Liver (tissue), 9 donors: ENCODE measurements around the gene CDH22. TPM values are rescaled to one million over a fixed set of nuclear protein-coding genes. Genes with fewer than 3 reads are reported as not detected.

Experiments used
- DNase-seq: peaks from one replicate; pipeline ENCODE4 v3.0.0-alpha.2; 2017; ENCODE audit warnings: low spot score
- H3K27ac ChIP-seq, 2 donors: one replicate each; pipeline ENCODE4 v1.7.0; 2013; ENCODE audit warnings: inconsistent platforms in 2 of 2, low read length in 2 of 2, control low read depth in 1 of 2, low read depth in 1 of 2, mild to moderate bottlenecking in 1 of 2
- H3K27me3 ChIP-seq, 4 donors: one replicate each; pipeline versions ENCODE4 v1.6.1 to v1.7.0; 2013; ENCODE audit warnings: low read length in 3 of 4, inconsistent platforms in 1 of 4, mild to moderate bottlenecking in 1 of 4, moderate library complexity in 1 of 4; ENCODE audit not compliant: control insufficient read depth in 4 of 4, insufficient read depth in 4 of 4
- H3K36me3 ChIP-seq, 4 donors: one replicate each; pipeline versions ENCODE4 v1.6.1 to v1.7.0; 2013; ENCODE audit warnings: low read length in 3 of 4, mild to moderate bottlenecking in 3 of 4, low read depth in 1 of 4, moderate library complexity in 1 of 4; ENCODE audit not compliant: control insufficient read depth in 4 of 4, insufficient read depth in 3 of 4
- H3K4me1 ChIP-seq, 4 donors: one replicate each; pipeline versions ENCODE4 v1.6.1 to v1.7.0; 2013; ENCODE audit warnings: low read length in 3 of 4, mild to moderate bottlenecking in 3 of 4, moderate library complexity in 1 of 4; ENCODE audit not compliant: control insufficient read depth in 4 of 4, insufficient read depth in 4 of 4
- H3K4me3 ChIP-seq, 3 donors: one replicate each; pipeline versions ENCODE4 v1.6.1 to v1.7.0; 2013; ENCODE audit warnings: low read length in 3 of 3, control low read depth in 1 of 3, low read depth in 1 of 3, mild to moderate bottlenecking in 1 of 3
- H3K9ac ChIP-seq, 2 donors: one replicate each; pipeline ENCODE4 v1.7.0; 2013; ENCODE audit warnings: low read length in 2 of 2, mild to moderate bottlenecking in 2 of 2, moderate library complexity in 2 of 2, control low read depth in 1 of 2, low read depth in 1 of 2
- H3K9me3 ChIP-seq, 4 donors: one replicate each; pipeline versions ENCODE4 v1.6.1 to v1.7.0; 2013; ENCODE audit warnings: low read length in 3 of 4; ENCODE audit not compliant: control insufficient read depth in 4 of 4
- EGR1 ChIP-seq, 2 donors: IDR thresholded peaks; 2 replicates each; pipeline ENCODE4 v1.6.1; 2016 to 2018; ENCODE audit warnings: antibody characterized with exemption in 2 of 2, low read depth in 2 of 2
- FOXA1 ChIP-seq: IDR thresholded peaks from 2 replicates; pipeline ENCODE4 v1.6.1; 2016; ENCODE audit warnings: antibody characterized with exemption
- FOXA2 ChIP-seq: IDR thresholded peaks from 2 replicates; pipeline ENCODE4 v1.6.1; 2016; ENCODE audit warnings: antibody characterized with exemption
- GABPA ChIP-seq, 2 donors: IDR thresholded peaks in 1 of 2; conservative IDR thresholded peaks in 1 of 2; 2 replicates each; pipeline ENCODE4 v1.6.1; 2016; ENCODE audit warnings: antibody characterized with exemption in 2 of 2, mild to moderate bottlenecking in 1 of 2, moderate library complexity in 1 of 2
- HNF4A ChIP-seq, 2 donors: conservative IDR thresholded peaks; 2 replicates each; pipeline ENCODE4 v1.6.1; 2016; ENCODE audit warnings: antibody characterized with exemption in 2 of 2, mild to moderate bottlenecking in 2 of 2
- HNF4G ChIP-seq: IDR thresholded peaks from 2 replicates; pipeline ENCODE4 v1.6.1; 2016; ENCODE audit warnings: antibody characterized with exemption
- JUND ChIP-seq, 2 donors: IDR thresholded peaks; 2 replicates each; pipeline ENCODE4 v1.6.1; 2016; ENCODE audit warnings: antibody characterized with exemption in 2 of 2
- RAD21 ChIP-seq, 2 donors: IDR thresholded peaks; 2 replicates each; pipeline ENCODE4 v1.6.1; 2016; ENCODE audit warnings: antibody characterized with exemption in 2 of 2, mild to moderate bottlenecking in 2 of 2
- RXRA ChIP-seq, 2 donors: IDR thresholded peaks; 2 replicates each; pipeline ENCODE4 v1.6.1; 2017 to 2018; ENCODE audit warnings: antibody characterized with exemption in 2 of 2, mild to moderate bottlenecking in 1 of 2
- SP1 ChIP-seq: IDR thresholded peaks from 2 replicates; pipeline ENCODE4 v1.6.1; 2018; ENCODE audit warnings: antibody characterized with exemption, mild to moderate bottlenecking
- TAF1 ChIP-seq: conservative IDR thresholded peaks from 2 replicates; pipeline ENCODE4 v1.6.1; 2016; ENCODE audit warnings: antibody characterized with exemption, mild to moderate bottlenecking
- YY1 ChIP-seq: IDR thresholded peaks from 2 replicates; pipeline ENCODE4 v1.6.1; 2016; ENCODE audit warnings: antibody characterized with exemption, mild to moderate bottlenecking
- WGBS: extraction: QIAGEN DNeasy Blood & Tissue Kit; methylation state at CpG from one replicate; pipeline ENCODE4 v1.1.7; 2013; 5-methylcytosine and 5-hydroxymethylcytosine counted together
- polyA plus RNA-seq, 2 donors: library from polyadenylated mRNA; stranded (reverse) in 1 of 2; unstranded in 1 of 2; fragments of 200-250 nt in 1 of 2; fragments of >200 nt in 1 of 2; fragmentation: Nextera tagmentation in 1 of 2; extraction: Ambion mirVana in 1 of 2; gene quantifications; one replicate each; pipeline versions ENCODE4 v1.2.1 to v1.2.3, GENCODE V29; 2013 to 2015
- total RNA-seq, 2 donors: library from RNA; depleted of rRNA; stranded (reverse); fragments of >200 nt; gene quantifications; one replicate each; pipeline ENCODE4 v1.2.3, GENCODE V29; 2014
- TF ChIP-seq, protein P1 (sequence below): IDR thresholded peaks from 2 replicates; pipeline ENCODE4 v1.6.1; 2016; ENCODE audit warnings: antibody characterized with exemption
- TF ChIP-seq, protein P2 (sequence below): fragments of 150-350 bp; IDR thresholded peaks from 2 replicates; pipeline ENCODE4 v1.5.1; 2017; ENCODE audit warnings: improper control_type of control experiment, low read depth, low read length; ENCODE audit not compliant: missing input control
- TF ChIP-seq, protein P3 (sequence below): IDR thresholded peaks from 2 replicates; pipeline ENCODE4 v1.6.1; 2016; ENCODE audit warnings: antibody characterized with exemption
- TF ChIP-seq, protein P4 (sequence below): IDR thresholded peaks from 2 replicates; pipeline ENCODE4 v1.6.1; 2016; ENCODE audit warnings: antibody characterized with exemption, mild to moderate bottlenecking
- donor health status: healthy.
- donor health status: healthy.
- donor health status: healthy.
- donor health status: healthy.
- donor health status: healthy.

CDH22 gene
- total and polyA plus RNA-seq, 4 donors, result 0.02 TPM; not detected in 3

DNA sequence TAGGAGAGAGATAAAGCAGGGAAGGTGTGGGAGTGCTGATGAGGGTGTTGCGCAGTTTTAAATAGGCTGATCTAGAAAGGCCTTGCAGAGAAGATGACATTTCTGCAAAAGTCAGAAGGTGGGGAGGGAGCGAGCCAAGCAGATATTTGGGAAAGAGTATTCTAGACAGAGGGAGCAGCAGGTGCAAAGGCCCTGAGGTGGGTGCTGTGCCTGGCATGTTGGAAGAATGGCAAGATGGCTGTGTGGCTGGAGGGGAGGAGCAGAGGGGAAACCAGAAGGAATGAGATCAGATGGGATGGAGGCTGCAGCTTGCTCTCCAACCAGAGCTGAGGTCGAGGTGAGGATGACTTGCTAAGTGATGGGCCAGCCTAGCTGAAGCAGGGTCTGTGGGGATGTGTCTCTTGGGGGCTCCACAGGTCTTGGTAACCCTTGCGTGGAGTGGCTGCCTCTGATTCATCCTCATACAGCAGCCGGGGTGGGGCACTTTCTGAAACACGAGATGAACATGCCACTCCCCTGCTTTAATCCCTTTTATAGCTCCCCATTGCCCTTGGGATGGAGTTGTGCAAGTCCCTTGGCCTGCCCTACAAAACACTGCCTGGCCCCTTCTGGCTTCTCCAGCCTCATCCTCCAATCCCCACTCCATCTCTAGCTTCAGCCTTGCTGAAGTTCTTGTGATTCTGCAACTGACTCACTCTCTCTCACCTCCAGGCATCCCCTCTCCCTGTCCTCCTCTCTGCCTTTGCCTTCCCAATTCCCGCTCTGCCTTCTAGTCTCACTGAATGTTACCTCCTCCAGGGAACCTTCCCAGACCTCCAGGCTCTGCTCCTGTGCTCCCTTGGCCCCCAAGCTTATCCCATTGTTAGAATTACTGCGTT lies 94.1 kb downstream of the CDH22 start:
- H3K27ac ChIP-seq, result no peak overlapping the region
- no peaks in the 10 kb centered on the region for H3K36me3 ChIP-seq
- H3K4me1 ChIP-seq, result no peaks in the 10 kb centered on the region
- no peak for TF ChIP-seq EGR1 (IDR thresholded peaks at IDR 0.05; ENCODE audit: low read depth in 2 of 2)
- no peak for TF ChIP-seq FOXA2
- no peak for TF ChIP-seq FOXA1
- TF ChIP-seq, protein P1, sequence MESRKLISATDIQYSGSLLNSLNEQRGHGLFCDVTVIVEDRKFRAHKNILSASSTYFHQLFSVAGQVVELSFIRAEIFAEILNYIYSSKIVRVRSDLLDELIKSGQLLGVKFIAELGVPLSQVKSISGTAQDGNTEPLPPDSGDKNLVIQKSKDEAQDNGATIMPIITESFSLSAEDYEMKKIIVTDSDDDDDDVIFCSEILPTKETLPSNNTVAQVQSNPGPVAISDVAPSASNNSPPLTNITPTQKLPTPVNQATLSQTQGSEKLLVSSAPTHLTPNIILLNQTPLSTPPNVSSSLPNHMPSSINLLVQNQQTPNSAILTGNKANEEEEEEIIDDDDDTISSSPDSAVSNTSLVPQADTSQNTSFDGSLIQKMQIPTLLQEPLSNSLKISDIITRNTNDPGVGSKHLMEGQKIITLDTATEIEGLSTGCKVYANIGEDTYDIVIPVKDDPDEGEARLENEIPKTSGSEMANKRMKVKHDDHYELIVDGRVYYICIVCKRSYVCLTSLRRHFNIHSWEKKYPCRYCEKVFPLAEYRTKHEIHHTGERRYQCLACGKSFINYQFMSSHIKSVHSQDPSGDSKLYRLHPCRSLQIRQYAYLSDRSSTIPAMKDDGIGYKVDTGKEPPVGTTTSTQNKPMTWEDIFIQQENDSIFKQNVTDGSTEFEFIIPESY, result no peak
- TF ChIP-seq YY1, result no peak
- TF ChIP-seq TAF1, result no peak
- TF ChIP-seq RAD21 (IDR thresholded peaks at IDR 0.05), result no peak
- TF ChIP-seq RXRA (IDR thresholded peaks at IDR 0.05), result no peak
- no peak for TF ChIP-seq SP1
- no peak overlapping the region for H3K9ac ChIP-seq
- peaks cover 0 to 5% (median 1%) of the 10 kb centered on the region in 4 donors for H3K27me3 ChIP-seq
- H3K4me3 ChIP-seq, result no peak overlapping the region
- 69% methylated on average over 8 of the region's 8 CpGs for WGBS
- DNase-seq, result no peak
- no peaks in the 10 kb centered on the region for H3K9me3 ChIP-seq

DNA sequence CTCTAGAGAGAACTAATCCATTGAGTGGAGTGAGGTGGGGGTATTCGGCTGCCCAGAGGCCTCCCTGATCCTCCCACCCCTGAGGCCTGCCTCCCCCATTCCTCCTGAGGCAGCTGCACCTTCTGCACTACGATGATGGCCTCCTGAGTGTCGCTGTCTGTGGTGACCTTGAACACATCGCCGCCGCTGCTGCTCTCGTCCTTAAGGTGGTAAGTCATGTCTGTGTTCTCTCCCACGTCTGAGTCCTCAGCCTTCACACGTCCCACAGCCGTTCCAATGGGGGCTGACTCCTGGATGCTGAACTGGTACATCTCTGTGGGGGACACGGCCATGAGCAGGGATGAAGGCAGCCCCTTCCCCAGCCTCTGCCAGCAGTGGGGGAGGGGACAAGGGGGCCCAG lies 95.4 kb downstream of the CDH22 start:
- Histone ChIP-seq H3K9ac (no peak overlapping the region), H3K4me3 (no peak overlapping the region), H3K27me3 (peaks cover 0 to 5% (median 2%) of the 10 kb centered on the region in 4 donors), H3K27ac (no peak overlapping the region), H3K36me3 (no peaks in the 10 kb centered on the region), H3K4me1 (no peaks in the 10 kb centered on the region), H3K9me3 (no peaks in the 10 kb centered on the region)
- 45% methylated on average over 11 of the region's 11 CpGs for WGBS
- TF ChIP-seq TAF1 (no peak), FOXA2 (no peak), FOXA1 (no peak), GABPA (IDR thresholded peaks at IDR 0.05 in 1 of 2, conservative IDR thresholded peaks at IDR 0.05 in 1 of 2) (no peak), RAD21 (IDR thresholded peaks at IDR 0.05) (no peak), YY1 (no peak), EGR1 (IDR thresholded peaks at IDR 0.05; ENCODE audit: low read depth in 2 of 2) (no peak), HNF4G (no peak), RXRA (IDR thresholded peaks at IDR 0.05) (no peak), SP1 (no peak), HNF4A (conservative IDR thresholded peaks at IDR 0.05) (no peak), JUND (IDR thresholded peaks at IDR 0.05) (no peak)
- TF ChIP-seq, protein P2, sequence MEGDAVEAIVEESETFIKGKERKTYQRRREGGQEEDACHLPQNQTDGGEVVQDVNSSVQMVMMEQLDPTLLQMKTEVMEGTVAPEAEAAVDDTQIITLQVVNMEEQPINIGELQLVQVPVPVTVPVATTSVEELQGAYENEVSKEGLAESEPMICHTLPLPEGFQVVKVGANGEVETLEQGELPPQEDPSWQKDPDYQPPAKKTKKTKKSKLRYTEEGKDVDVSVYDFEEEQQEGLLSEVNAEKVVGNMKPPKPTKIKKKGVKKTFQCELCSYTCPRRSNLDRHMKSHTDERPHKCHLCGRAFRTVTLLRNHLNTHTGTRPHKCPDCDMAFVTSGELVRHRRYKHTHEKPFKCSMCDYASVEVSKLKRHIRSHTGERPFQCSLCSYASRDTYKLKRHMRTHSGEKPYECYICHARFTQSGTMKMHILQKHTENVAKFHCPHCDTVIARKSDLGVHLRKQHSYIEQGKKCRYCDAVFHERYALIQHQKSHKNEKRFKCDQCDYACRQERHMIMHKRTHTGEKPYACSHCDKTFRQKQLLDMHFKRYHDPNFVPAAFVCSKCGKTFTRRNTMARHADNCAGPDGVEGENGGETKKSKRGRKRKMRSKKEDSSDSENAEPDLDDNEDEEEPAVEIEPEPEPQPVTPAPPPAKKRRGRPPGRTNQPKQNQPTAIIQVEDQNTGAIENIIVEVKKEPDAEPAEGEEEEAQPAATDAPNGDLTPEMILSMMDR, result no peak
- TF ChIP-seq, protein P3, sequence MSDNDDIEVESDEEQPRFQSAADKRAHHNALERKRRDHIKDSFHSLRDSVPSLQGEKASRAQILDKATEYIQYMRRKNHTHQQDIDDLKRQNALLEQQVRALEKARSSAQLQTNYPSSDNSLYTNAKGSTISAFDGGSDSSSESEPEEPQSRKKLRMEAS, result no peak
- TF ChIP-seq, protein P4, sequence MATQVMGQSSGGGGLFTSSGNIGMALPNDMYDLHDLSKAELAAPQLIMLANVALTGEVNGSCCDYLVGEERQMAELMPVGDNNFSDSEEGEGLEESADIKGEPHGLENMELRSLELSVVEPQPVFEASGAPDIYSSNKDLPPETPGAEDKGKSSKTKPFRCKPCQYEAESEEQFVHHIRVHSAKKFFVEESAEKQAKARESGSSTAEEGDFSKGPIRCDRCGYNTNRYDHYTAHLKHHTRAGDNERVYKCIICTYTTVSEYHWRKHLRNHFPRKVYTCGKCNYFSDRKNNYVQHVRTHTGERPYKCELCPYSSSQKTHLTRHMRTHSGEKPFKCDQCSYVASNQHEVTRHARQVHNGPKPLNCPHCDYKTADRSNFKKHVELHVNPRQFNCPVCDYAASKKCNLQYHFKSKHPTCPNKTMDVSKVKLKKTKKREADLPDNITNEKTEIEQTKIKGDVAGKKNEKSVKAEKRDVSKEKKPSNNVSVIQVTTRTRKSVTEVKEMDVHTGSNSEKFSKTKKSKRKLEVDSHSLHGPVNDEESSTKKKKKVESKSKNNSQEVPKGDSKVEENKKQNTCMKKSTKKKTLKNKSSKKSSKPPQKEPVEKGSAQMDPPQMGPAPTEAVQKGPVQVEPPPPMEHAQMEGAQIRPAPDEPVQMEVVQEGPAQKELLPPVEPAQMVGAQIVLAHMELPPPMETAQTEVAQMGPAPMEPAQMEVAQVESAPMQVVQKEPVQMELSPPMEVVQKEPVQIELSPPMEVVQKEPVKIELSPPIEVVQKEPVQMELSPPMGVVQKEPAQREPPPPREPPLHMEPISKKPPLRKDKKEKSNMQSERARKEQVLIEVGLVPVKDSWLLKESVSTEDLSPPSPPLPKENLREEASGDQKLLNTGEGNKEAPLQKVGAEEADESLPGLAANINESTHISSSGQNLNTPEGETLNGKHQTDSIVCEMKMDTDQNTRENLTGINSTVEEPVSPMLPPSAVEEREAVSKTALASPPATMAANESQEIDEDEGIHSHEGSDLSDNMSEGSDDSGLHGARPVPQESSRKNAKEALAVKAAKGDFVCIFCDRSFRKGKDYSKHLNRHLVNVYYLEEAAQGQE, result no peak
- no peak for DNase-seq
